Endothelial cell of umbilical vein (primary cell): ENCODE results near the gene SGSM2. TPM values are rescaled to one million over a fixed set of nuclear protein-coding genes. Genes with fewer than 3 reads are reported as not detected.

Experiments
- BruUV-seq: library from RNA; stranded (reverse); fragments of 400-500 nt; replicated peaks from 2 replicates; lab custom pipeline; 2021; lab: Mats Ljungman, UMichigan
- CTCF ChIA-PET: fragments of 300-600, 350-600 bp; sonication (Branson Sonifier 250); formaldehyde crosslinking; loops from one replicate; lab custom pipeline; 2021; ENCODE audit warnings: antibody characterized with exemption, inconsistent platforms; lab: Charles Lee
- POLR2A ChIA-PET: fragments of 300-600, 350-600 bp; sonication (Branson Sonifier 250); formaldehyde crosslinking; loops from one replicate; lab custom pipeline; 2021; ENCODE audit warnings: antibody characterized with exemption, inconsistent platforms; lab: Charles Lee
- DNase-seq: peaks from one replicate; pipeline ENCODE4 v3.0.0-alpha.2; 2011; ENCODE audit warnings: low read depth, low spot score
- FAIRE-seq: peaks from 2 replicates; lab custom pipeline; 2011; peaks lifted over from hg19 to GRCh38; lab: Jason Lieb, UNC
- H2AFZ ChIP-seq: 2 replicates; pipeline ENCODE4 v1.6.0; 2012; ENCODE audit warnings: low read depth, low read length, control low read depth, inconsistent platforms
- H3K27ac ChIP-seq: 2 replicates; pipeline ENCODE4 v1.5.1; 2011; ENCODE audit warnings: low read depth, mild to moderate bottlenecking, control low read depth, low read length, moderate library complexity; ENCODE audit not compliant: insufficient read depth
- H3K27me3 ChIP-seq, 2 experiments: 2 replicates each; pipeline versions ENCODE4 v1.6.0 to v1.6.1; 2011; ENCODE audit warnings: low read length in 2 of 2, mixed read lengths in 1 of 2; ENCODE audit not compliant: control insufficient read depth in 2 of 2, insufficient read depth in 2 of 2
- H3K36me3 ChIP-seq, 2 experiments: 2 replicates in 1 of 2; 3 replicates in 1 of 2; pipeline ENCODE4 v1.5.1; 2011; ENCODE audit warnings: low read length in 2 of 2, mild to moderate bottlenecking in 1 of 2, moderate library complexity in 1 of 2; ENCODE audit not compliant: control insufficient read depth in 2 of 2, insufficient read depth in 2 of 2; ENCODE audit errors: extremely low read depth in 1 of 2
- H3K4me1 ChIP-seq: 3 replicates; pipeline ENCODE4 v1.5.1; 2011; ENCODE audit warnings: mild to moderate bottlenecking, low read length; ENCODE audit not compliant: control insufficient read depth, insufficient read depth; ENCODE audit errors: extremely low read depth
- H3K4me2 ChIP-seq: 2 replicates; pipeline ENCODE4 v1.6.1; 2011; ENCODE audit warnings: low read length, control low read depth, mixed read lengths; ENCODE audit not compliant: insufficient read depth
- H3K4me3 ChIP-seq, 3 experiments: fragments of 200-600 bp in 1 of 3; sonication (generic), shearing (Covaris generic) in 1 of 3; replicated peaks in 1 of 3; 2 replicates each; pipeline ENCODE4 v1.5.1; 2011 to 2016; ENCODE audit warnings: control low read depth in 3 of 3, low read length in 3 of 3, mild to moderate bottlenecking in 2 of 3, inconsistent platforms in 1 of 3, low read depth in 1 of 3, moderate library complexity in 1 of 3; ENCODE audit not compliant: insufficient read depth in 1 of 3
- H3K79me2 ChIP-seq: 2 replicates; pipeline ENCODE4 v1.6.0; 2012; ENCODE audit warnings: low read length, inconsistent platforms; ENCODE audit not compliant: control insufficient read depth, insufficient read depth
- H3K9ac ChIP-seq: replicated peaks from 2 replicates; pipeline ENCODE3; 2011; ENCODE audit warnings: low read length, control low read depth; ENCODE audit not compliant: insufficient read depth; ENCODE audit errors: extremely low read depth
- H3K9me1 ChIP-seq: replicated peaks from 3 replicates; pipeline ENCODE4 v1.6.0; 2011; ENCODE audit warnings: mild to moderate bottlenecking, low read length; ENCODE audit not compliant: control insufficient read depth, insufficient read depth; ENCODE audit errors: extremely low read depth
- H3K9me3 ChIP-seq: replicated peaks from 2 replicates; pipeline ENCODE4 v1.5.1; 2012; ENCODE audit warnings: low read length, inconsistent platforms; ENCODE audit not compliant: control insufficient read depth, insufficient read depth
- H4K20me1 ChIP-seq: replicated peaks from 2 replicates; pipeline ENCODE3; 2011; ENCODE audit warnings: mild to moderate bottlenecking, low read length; ENCODE audit not compliant: control insufficient read depth, insufficient read depth; ENCODE audit errors: extremely low read depth
- EZH2 ChIP-seq: IDR thresholded peaks from 2 replicates; pipeline ENCODE4 v1.6.1; 2012; ENCODE audit warnings: borderline replicate concordance, low read depth, mild to moderate bottlenecking, moderate library complexity, low read length, inconsistent platforms; ENCODE audit not compliant: severe bottlenecking
- FOS ChIP-seq: IDR thresholded peaks from 2 replicates; pipeline ENCODE4 v1.6.1; 2011; ENCODE audit warnings: mild to moderate bottlenecking, low read length, moderate library complexity, borderline replicate concordance; ENCODE audit not compliant: insufficient read depth
- GATA2 ChIP-seq: IDR thresholded peaks from 2 replicates; pipeline ENCODE4 v1.7.0; 2011; ENCODE audit warnings: low read depth, mild to moderate bottlenecking, moderate library complexity, mixed read lengths, low read length; ENCODE audit not compliant: insufficient read length, insufficient read depth
- JUN ChIP-seq: IDR thresholded peaks from 2 replicates; pipeline ENCODE4 v1.6.1; 2011; ENCODE audit warnings: borderline replicate concordance, low read depth; ENCODE audit not compliant: insufficient read length, insufficient read depth
- MYC ChIP-seq: IDR thresholded peaks from one replicate; pipeline ENCODE4 v1.6.1; 2011; ENCODE audit warnings: mild to moderate bottlenecking, low read depth, low read length
- POLR2A ChIP-seq: IDR thresholded peaks from 2 replicates; pipeline ENCODE4 v1.6.1; 2012; ENCODE audit warnings: low read depth, mild to moderate bottlenecking, control low read depth, low read length
- POLR2AphosphoS5 ChIP-seq: IDR thresholded peaks from 2 replicates; pipeline ENCODE4 v1.6.1; 2012; ENCODE audit warnings: low read depth, mild to moderate bottlenecking, control low read depth, low read length, moderate library complexity; ENCODE audit not compliant: insufficient read depth
- dilution Hi-C: fragments of 300-500 bp; cut with MboI; formaldehyde crosslinking; loops from one replicate; pipeline ENCODE4 v1.15.0; 2019; ENCODE audit warnings: low sequenced_read_pairs; ENCODE audit not compliant: extremely low pct_ligation_motif_present
- intact Hi-C: fragments of 100-400 bp; cut with micrococcal nuclease; formaldehyde crosslinking; loops from one replicate; pipeline ENCODE4 v1.10.0; 2022
- polyA plus RNA-seq, 4 experiments: library from polyadenylated mRNA; depleted of rRNA in 3 of 4; stranded (reverse) in 3 of 4; unstranded in 1 of 4; fragments of >200 nt; gene quantifications; 2 replicates each; pipeline versions ENCODE4 v1.2.1 to v1.2.3, GENCODE V29; 2011 to 2012; ENCODE audit warnings: missing spikeins in 1 of 4
- total RNA-seq: library from RNA; stranded (reverse); gene quantifications from 2 replicates; pipeline ENCODE4 v1.2.3, GENCODE V29; 2021
- TF ChIP-seq, protein P1 (sequence below), 2 donors: IDR thresholded peaks; 1 replicate in 1 of 2; 2 replicates in 1 of 2; pipeline ENCODE4 v1.5.1; 2011; ENCODE audit warnings: low read length in 2 of 2, mild to moderate bottlenecking in 2 of 2, moderate library complexity in 2 of 2, control low read depth in 1 of 2, inconsistent platforms in 1 of 2, low read depth in 1 of 2; ENCODE audit not compliant: insufficient read depth in 1 of 2; ENCODE audit errors: extremely low read depth in 1 of 2
- TF ChIP-seq, protein P2 (sequence below): IDR thresholded peaks from 2 replicates; pipeline ENCODE4 v1.6.1; 2011; ENCODE audit not compliant: insufficient read depth, insufficient read length

Gene SGSM2
- total and polyA plus RNA-seq, 2 donors (not counting 3 experiments of a cell fraction or from before 2014, with no cell fraction given), result 61.6 to 94.5 TPM

DNA sequence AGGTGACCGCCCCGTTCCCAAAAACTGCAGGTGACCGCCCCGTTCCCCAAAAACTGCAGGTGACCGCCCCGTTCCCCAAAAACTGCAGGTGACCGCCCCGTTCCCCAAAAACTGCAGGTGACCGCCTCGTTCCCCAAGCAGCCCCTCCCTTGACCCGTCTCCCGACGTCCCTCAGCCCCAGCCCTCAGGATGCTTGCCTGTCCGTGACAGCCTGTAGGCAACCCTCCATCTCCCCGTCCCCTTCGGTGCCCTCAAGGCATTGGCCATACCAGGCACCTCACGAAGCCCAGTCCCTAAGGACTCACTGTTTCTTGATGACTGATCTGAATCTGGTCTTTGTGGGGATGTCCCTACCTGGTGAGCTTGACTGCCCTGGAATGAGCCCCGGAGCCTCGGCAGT, 25.1 kb downstream of the SGSM2 start:
- TF ChIP-seq MYC, result no peak
- TF ChIP-seq GATA2, result no peak
- no peak for TF ChIP-seq POLR2A
- no peak for TF ChIP-seq POLR2AphosphoS5
- no peak for TF ChIP-seq JUN
- TF ChIP-seq EZH2, result no peak
- TF ChIP-seq, protein P1, sequence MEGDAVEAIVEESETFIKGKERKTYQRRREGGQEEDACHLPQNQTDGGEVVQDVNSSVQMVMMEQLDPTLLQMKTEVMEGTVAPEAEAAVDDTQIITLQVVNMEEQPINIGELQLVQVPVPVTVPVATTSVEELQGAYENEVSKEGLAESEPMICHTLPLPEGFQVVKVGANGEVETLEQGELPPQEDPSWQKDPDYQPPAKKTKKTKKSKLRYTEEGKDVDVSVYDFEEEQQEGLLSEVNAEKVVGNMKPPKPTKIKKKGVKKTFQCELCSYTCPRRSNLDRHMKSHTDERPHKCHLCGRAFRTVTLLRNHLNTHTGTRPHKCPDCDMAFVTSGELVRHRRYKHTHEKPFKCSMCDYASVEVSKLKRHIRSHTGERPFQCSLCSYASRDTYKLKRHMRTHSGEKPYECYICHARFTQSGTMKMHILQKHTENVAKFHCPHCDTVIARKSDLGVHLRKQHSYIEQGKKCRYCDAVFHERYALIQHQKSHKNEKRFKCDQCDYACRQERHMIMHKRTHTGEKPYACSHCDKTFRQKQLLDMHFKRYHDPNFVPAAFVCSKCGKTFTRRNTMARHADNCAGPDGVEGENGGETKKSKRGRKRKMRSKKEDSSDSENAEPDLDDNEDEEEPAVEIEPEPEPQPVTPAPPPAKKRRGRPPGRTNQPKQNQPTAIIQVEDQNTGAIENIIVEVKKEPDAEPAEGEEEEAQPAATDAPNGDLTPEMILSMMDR (IDR thresholded peaks at IDR 0.05; ENCODE audit: extremely low read depth in 1 of 2, insufficient read depth in 1 of 2, low read depth in 1 of 2, low read length in 2 of 2), result no peak
- no peak for TF ChIP-seq FOS
- TF ChIP-seq, protein P2, sequence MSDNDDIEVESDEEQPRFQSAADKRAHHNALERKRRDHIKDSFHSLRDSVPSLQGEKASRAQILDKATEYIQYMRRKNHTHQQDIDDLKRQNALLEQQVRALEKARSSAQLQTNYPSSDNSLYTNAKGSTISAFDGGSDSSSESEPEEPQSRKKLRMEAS, result no peak
- dilution Hi-C loops, result no loop called here
- POLR2A ChIA-PET, result no interaction called here
- no TSS peak for BruUV-seq
- Histone ChIP-seq H4K20me1 (no peaks in the 10 kb centered on the region), H3K79me2 (no peaks in the 10 kb centered on the region), H3K4me1 (peaks cover 15% of the 10 kb centered on the region), H3K9me3 (no peaks in the 10 kb centered on the region), H2AFZ (no peak overlapping the region), H3K27me3 (no peaks in the 10 kb centered on the region), H3K4me3 (no peak overlapping the region), H3K9me1 (no peaks in the 10 kb centered on the region), H3K27ac (no peak overlapping the region), H3K9ac (no peak overlapping the region), H3K36me3 (peaks cover 0 to 24% of the 10 kb centered on the region in 2 experiments), H3K4me2 (no peak overlapping the region)
- intact Hi-C loops, result no loop called here
- no peak for FAIRE-seq
- DNase-seq, result no peak
- CTCF ChIA-PET, result no interaction called here
